ENCODE data around the gene BPI.

DNA sequence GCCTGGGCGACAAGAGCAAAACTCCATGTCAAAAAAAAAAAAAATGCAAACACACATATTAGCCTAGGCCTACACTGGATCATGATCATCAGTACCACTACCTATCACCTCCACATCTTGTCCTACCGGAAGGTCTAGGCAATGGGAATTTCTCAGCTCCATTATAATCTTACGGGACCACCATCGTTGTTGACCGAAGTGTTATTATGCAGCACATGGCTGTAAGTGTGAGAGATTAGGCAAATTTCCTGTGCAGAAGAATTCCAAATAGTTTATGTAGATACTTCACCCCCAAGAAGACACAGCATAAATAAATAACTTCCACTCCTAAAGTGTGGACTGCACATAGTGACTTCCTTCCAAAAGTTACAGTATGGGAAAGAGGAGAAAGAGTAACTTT lies 26.7 kb upstream of the BPI start:
- TF ChIP-seq EZH2phosphoT487 (IDR thresholded peaks at IDR 0.05; ENCODE audit: insufficient read depth, low read depth) (no peak), EZH2 (IDR thresholded peaks at IDR 0.05; ENCODE audit: insufficient read depth, poor library complexity, severe bottlenecking) (no peak)

All from GM23248 (cell line).